ENCODE results near the gene TMPRSS6. TPM values are rescaled to one million over a fixed set of nuclear protein-coding genes. Genes with fewer than 3 reads are reported as not detected.

TMPRSS6 gene
- total RNA-seq, 2 donors from 2014 or later = 86.6 to 343 TPM

DNA sequence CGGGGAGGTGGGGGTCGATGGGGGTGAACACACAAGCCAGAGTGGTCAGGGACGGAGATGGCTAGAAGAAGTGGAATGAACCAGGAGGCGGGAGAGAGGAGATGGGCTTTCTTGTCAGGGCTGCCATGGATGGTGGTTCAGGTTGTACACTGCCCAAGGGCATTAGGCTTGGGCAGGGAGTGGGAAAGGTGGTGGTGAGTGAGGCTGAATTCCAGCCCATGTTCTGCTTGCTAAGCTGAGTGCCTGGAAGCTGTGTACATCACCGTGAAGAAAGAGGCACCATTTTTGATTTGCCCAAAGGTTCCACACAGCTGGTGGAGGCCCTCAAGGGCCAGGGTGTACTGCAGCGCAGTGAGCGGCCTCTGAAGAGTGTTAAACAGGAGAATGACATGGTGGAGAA, 23.3 kb upstream of the TMPRSS6 start:
- ATAC-seq (replicated peaks) = no peak
- Mint-ChIP-seq H3K4me1 (peaks cover 32% of the 10 kb centered on the region), H3K9me3 (no peaks in the 10 kb centered on the region), H3K27ac (peak overlapping the region; percentile 85), H3K36me3 (ENCODE audit: low read depth) (peaks cover 100% of the 10 kb centered on the region), H3K4me3 (no peak overlapping the region), H3K27me3 (no peaks in the 10 kb centered on the region)

DNA sequence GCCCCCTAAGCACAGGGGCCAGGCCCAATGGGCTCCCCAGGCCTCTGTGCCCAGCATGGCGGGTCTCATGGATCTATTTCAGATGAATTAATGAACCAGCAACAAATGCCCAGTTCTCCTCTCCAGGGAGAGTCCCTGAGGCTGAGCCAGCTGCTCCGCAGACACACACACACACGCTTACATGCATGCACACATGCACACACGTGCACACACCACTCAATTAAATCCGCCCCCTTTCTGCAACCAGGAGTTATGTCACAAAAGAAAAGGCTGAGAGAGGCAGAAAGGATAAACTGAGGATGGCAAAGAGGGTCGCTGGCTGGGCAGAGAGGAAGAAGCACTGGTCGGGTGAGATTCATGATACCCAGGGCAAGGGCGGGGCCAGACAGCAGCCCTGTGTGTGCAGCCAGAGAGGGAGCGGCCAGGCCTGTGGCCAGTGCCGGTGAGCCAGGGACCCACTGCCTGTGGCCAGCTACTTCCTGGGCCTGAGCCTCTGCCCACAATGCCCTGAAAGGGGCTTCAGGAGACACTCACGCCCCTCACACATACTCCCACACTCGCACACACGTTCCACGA, 20.4 kb upstream of the TMPRSS6 start:
- no peak for ATAC-seq (replicated peaks)
- H3K4me3 Mint-ChIP-seq = peak overlapping the region; percentile 13
- H3K36me3 Mint-ChIP-seq (ENCODE audit: low read depth) = peaks cover 100% of the 10 kb centered on the region
- no peaks in the 10 kb centered on the region for H3K27me3 Mint-ChIP-seq
- peaks cover 37% of the 10 kb centered on the region for H3K4me1 Mint-ChIP-seq
- H3K9me3 Mint-ChIP-seq = no peaks in the 10 kb centered on the region
- H3K27ac Mint-ChIP-seq = peak overlapping the region; percentile 66

DNA sequence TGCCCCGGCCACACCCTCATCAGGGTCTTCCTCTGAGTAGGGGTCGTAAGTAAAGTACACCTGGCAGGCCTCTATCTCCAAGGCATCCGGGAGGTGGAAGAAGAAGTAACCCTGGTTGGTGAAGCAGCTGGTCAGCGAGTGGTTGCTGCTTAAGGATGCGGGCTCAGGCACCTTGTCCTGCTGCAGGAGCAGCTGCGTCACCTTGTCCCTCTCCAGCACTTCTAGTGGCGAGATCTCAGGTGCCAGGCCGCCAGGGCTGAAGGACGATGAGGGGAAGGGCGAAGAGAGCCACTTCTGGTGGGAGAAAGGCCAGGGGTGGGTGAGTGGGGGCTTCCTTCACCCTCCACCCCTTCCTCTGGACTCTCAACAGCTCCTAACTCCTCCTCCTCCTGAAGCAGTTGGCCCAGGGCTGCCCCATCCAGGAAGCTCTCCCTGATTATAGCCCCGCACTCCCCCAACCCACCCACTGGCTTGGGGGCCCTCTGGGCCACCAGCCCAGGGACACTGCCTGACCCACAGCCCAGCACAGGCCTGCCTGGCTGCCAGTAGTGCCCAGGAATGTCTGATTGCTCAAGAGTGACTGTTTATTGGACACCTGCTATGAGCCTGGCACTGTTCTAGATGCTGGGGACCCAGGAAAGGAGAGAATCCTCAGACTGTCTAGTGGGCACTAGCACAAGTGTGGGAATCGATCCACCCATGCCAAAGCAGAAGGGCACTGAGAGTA, 19.2 kb upstream of the TMPRSS6 start:
- no peak for ATAC-seq (replicated peaks)
- no peak overlapping the region for H3K27ac Mint-ChIP-seq

DNA sequence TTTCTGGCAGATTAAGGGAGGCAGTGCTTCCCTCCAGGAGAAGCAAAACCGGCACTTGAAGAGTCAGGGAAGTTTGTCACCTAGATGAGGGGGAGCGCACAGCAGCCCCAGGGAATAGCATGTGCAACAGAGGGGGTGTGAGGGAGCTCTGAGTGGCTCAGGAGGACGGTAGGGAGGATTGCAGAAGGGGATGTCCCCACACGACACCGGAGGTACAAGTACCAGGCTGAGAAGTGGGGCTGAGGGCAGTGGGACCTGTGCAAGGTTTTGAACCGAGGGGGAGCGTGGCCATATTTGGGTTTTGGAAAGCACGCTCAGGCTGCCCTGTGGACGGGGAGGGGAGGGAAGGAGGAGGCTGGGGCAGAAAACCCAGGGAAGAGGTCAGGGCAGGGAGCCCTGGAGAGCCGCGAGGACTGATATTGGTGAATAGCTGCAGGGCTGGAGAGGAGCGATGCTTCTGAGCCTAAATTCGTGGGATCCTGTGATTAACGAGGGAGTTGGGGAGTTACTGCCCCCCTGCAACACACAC, 17.9 kb upstream of the TMPRSS6 start:
- H3K36me3 Mint-ChIP-seq (ENCODE audit: low read depth) = peaks cover 90% of the 10 kb centered on the region
- peak overlapping the region; percentile 92 for H3K27ac Mint-ChIP-seq
- no peaks in the 10 kb centered on the region for H3K9me3 Mint-ChIP-seq
- no peaks in the 10 kb centered on the region for H3K27me3 Mint-ChIP-seq
- ATAC-seq (replicated peaks) = peak; percentile 38
- H3K4me1 Mint-ChIP-seq = peaks cover 52% of the 10 kb centered on the region
- H3K4me3 Mint-ChIP-seq = peak overlapping the region; percentile 34

More for the DNA sequence above, 19.2 kb upstream of the TMPRSS6 start:
- peaks cover 95% of the 10 kb centered on the region for H3K36me3 Mint-ChIP-seq (ENCODE audit: low read depth)
- no peaks in the 10 kb centered on the region for H3K27me3 Mint-ChIP-seq
- H3K9me3 Mint-ChIP-seq = no peaks in the 10 kb centered on the region
- no peak overlapping the region for H3K4me3 Mint-ChIP-seq
- H3K4me1 Mint-ChIP-seq = peaks cover 47% of the 10 kb centered on the region

DNA sequence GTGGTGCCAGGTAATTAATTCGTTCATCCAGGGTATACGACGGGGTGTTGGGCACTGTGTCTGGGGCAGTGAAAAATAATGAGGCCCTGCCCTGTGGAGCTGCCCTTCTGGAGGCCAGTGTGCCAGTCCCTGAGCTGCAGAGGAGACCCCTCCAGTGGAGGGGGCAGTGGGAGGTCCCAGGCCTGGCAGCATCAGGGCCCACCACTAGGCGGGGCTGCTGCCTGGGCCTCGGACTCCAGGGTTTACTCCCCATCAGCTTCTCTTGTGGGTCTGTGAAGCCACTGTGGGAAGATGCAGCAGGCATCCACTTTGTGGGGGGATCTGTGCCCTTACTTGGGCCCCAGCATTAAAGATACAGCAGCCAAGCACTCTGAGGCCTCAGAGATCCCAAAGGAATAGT, 17.4 kb upstream of the TMPRSS6 start:
- peak overlapping the region; percentile 34 for H3K4me3 Mint-ChIP-seq
- no peak for ATAC-seq (replicated peaks)
- H3K4me1 Mint-ChIP-seq = peaks cover 55% of the 10 kb centered on the region
- H3K27me3 Mint-ChIP-seq = no peaks in the 10 kb centered on the region
- H3K27ac Mint-ChIP-seq = peak overlapping the region; percentile 92
- H3K9me3 Mint-ChIP-seq = no peaks in the 10 kb centered on the region
- H3K36me3 Mint-ChIP-seq (ENCODE audit: low read depth) = peaks cover 90% of the 10 kb centered on the region

DNA sequence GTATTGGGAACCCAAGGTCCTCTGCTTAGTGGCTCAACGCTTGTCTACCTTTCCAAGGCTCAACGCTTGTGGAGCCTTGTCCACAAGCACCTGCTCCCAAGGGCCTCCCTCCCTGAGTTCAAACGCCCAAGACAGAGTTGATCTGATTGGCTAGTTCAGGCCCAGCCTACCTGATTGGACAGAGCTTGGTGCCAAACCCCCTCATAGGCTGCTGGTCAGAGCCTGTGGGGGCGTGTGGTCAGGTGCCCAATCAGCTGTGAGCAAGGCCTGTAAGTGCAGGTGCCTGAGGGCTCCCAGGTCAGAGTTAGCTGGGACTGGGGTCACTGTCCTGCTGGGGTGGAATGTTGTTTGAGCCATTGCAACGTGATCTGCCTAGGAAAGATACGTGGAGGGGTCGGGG, 16.9 kb upstream of the TMPRSS6 start:
- peak; percentile 18 for ATAC-seq (replicated peaks)
- H3K27ac Mint-ChIP-seq = peak overlapping the region; percentile 92
- no peaks in the 10 kb centered on the region for H3K27me3 Mint-ChIP-seq
- H3K36me3 Mint-ChIP-seq (ENCODE audit: low read depth) = peaks cover 90% of the 10 kb centered on the region
- no peaks in the 10 kb centered on the region for H3K9me3 Mint-ChIP-seq
- peak overlapping the region; percentile 34 for H3K4me3 Mint-ChIP-seq
- H3K4me1 Mint-ChIP-seq = peaks cover 55% of the 10 kb centered on the region

DNA sequence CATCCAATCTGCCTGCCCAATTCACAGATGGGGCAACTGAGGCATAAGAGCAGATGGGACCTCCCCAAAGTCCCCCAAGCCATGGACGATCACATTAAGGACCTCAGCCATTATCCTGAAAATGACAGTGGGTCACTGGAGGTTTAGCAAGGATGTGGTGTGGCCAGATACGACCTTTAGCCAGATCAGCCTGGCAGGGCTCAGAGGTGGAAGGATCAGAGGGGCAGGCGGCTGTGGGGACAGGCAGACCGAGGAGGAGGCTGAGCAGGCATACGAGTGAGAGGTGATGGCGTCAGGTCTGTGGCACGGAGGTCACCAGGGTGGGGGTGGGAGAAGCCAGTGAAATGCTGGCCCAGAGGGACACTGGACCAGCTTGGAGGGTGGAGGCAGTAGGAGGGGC, 14.1 kb upstream of the TMPRSS6 start:
- peaks cover 86% of the 10 kb centered on the region for H3K36me3 Mint-ChIP-seq (ENCODE audit: low read depth)
- peak overlapping the region; percentile 99 for H3K27ac Mint-ChIP-seq
- peaks cover 59% of the 10 kb centered on the region for H3K4me1 Mint-ChIP-seq
- no peak for ATAC-seq (replicated peaks)
- H3K9me3 Mint-ChIP-seq = no peaks in the 10 kb centered on the region
- no peaks in the 10 kb centered on the region for H3K27me3 Mint-ChIP-seq
- peak overlapping the region; percentile 99 for H3K4me3 Mint-ChIP-seq

DNA sequence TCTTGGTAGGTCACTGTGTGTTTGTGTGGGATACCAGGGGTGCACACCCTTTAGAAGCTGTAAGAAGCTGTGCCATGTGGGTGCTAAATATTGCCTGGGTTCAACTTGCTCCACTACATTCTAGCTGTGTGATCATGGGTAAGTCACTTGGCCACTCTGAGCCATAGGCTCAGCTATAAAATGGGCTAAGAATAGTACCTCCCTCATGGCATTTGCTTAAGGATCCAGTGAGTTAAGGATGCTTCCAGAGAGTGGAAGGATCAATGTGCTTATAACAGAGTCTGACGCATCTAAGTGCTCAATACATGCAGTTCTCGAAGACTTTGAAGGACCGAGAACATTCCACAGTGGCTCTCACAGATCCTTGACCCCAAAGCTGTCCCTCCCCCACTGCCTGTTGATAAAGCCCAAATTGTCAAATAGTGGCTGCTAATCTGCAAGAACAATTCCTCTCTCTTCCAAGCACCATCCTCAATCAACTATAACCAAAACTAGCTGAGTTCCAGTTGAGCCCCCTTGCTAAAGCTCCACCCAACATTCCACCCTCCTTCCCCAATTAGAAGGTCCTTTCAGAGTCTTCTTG, 13.2 kb upstream of the TMPRSS6 start:
- H3K9me3 Mint-ChIP-seq = no peaks in the 10 kb centered on the region
- H3K27ac Mint-ChIP-seq = peak overlapping the region; percentile 99
- peaks cover 63% of the 10 kb centered on the region for H3K4me1 Mint-ChIP-seq
- peak; percentile 1 for ATAC-seq (replicated peaks)
- H3K4me3 Mint-ChIP-seq = peak overlapping the region; percentile 99
- no peaks in the 10 kb centered on the region for H3K27me3 Mint-ChIP-seq
- H3K36me3 Mint-ChIP-seq (ENCODE audit: low read depth) = peaks cover 86% of the 10 kb centered on the region

DNA sequence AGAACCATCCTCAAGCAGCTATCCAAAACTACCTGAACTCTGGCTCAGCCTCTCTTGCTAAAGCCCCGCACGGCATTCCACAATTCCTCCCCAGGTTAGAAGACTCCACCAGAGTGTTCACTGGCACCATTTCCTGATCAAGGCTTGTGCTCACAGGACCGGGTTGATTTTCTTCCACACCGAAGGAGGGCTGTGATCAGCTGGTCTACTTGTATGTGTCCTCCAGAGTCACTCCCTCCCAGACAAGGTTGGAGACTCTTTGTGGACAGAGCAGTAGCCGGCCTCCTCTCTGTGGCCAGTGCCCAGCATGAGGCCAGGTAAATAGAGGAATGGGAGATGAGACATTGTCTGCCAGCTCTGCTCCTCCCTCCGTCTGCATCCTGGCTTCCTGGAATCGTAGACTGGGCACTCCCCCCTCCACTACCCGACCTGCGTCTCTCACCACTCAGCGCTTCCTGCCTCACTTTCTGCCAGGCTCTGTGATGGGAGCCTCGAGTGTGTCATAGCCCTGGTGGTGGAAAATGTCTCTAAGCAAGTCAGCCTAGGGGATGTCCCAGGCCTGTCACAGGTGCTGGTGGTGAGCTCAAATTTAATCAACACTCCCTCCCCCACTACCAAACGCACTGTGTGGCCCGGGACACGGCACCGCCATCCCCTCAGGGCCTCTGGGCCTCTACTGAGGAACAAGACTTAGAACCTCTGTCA, 12.5 kb upstream of the TMPRSS6 start:
- H3K27ac Mint-ChIP-seq = peak overlapping the region; percentile 99
- peaks cover 80% of the 10 kb centered on the region for H3K36me3 Mint-ChIP-seq (ENCODE audit: low read depth)
- H3K4me1 Mint-ChIP-seq = peaks cover 60% of the 10 kb centered on the region
- no peaks in the 10 kb centered on the region for H3K9me3 Mint-ChIP-seq
- H3K27me3 Mint-ChIP-seq = no peaks in the 10 kb centered on the region
- peak; percentile 91 for ATAC-seq (replicated peaks)
- H3K4me3 Mint-ChIP-seq = peak overlapping the region; percentile 99

DNA sequence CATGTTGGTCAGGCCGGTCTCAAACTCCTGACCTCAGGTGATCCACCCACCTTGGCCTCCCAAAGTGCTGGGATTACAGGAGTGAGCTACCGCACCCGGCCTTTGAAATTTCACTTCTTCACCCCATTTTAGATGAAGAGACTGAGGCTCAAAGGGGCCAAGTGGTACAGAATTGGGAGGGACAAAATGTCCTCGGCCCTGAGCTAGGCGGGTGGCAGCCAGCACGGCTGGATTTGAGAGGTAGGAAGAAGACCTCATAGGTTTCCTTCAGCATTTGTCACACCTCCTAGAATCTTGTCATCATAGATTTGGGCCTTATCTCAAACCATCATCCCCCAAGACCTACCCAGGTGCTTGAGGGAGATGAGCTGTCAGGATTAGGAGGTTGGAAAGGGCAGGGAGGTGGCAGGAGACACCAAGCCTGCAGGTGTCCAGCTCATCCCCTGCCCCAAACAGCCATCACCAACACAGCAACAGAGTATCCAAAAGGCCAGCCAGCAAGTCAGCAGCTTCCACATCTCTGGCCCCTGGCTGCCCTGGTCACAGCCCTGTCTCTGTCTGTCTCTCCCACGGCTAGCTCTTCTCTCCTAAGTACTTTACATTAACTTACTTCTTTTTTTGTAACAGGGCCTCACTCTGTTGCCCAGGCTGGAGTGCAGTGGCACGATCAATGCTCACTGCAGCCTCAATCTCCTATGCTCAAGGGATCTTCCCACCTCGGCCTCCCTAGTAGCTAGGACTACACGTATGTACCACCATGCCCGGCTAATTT, 11.2 kb upstream of the TMPRSS6 start:
- no peak for ATAC-seq (replicated peaks)
- Mint-ChIP-seq H3K4me3 (peak overlapping the region; percentile 99), H3K4me1 (peaks cover 55% of the 10 kb centered on the region), H3K27ac (peak overlapping the region; percentile 99), H3K9me3 (no peaks in the 10 kb centered on the region), H3K27me3 (no peaks in the 10 kb centered on the region), H3K36me3 (ENCODE audit: low read depth) (peaks cover 71% of the 10 kb centered on the region)

DNA sequence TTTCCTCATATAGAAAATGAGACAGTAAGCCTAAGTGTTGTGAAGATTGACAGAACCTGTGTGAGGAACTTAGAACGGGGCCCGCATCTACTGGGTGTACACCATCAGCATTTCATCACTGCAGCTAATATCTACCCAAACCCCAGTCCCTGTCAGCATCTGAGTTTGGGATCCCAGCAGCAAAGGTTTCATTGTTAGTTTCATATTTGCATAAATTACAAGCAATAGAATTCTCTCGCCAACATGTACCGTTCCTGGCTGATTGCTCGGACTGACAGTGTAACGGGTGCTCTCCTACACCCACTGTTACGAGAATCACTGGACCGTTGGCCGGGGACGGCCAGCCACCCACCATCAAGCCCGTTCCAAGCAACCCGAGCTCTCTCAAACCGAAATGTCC, 10.4 kb upstream of the TMPRSS6 start:
- Mint-ChIP-seq H3K9me3 (no peaks in the 10 kb centered on the region), H3K36me3 (ENCODE audit: low read depth) (peaks cover 64% of the 10 kb centered on the region), H3K27ac (peak overlapping the region; percentile 99), H3K27me3 (no peaks in the 10 kb centered on the region), H3K4me1 (peaks cover 50% of the 10 kb centered on the region), H3K4me3 (peak overlapping the region; percentile 99)
- peak; percentile 17 for ATAC-seq (replicated peaks)

DNA sequence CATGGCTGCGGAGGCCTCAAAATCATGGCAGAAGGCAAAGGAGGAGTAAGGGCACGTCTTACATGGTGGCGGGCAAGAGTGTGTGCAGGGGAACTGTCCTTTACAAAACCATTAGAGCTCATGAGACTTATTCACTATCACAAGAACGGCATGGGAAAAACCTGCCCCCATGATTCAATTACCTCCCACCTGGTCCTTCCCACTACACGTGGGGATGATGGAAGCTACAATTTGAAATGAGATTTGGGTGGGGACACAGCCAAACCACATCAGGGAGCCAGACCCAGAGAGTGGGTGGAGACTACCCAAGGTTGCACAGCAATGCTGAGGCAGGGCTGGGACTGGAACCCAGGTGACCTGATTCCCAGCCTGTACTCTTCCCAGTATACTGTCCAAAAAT, 8.6 kb upstream of the TMPRSS6 start:
- no peaks in the 10 kb centered on the region for H3K9me3 Mint-ChIP-seq
- H3K36me3 Mint-ChIP-seq (ENCODE audit: low read depth) = peaks cover 51% of the 10 kb centered on the region
- H3K4me1 Mint-ChIP-seq = peaks cover 32% of the 10 kb centered on the region
- peak overlapping the region; percentile 99 for H3K27ac Mint-ChIP-seq
- no peak for ATAC-seq (replicated peaks)
- no peaks in the 10 kb centered on the region for H3K27me3 Mint-ChIP-seq
- peak overlapping the region; percentile 99 for H3K4me3 Mint-ChIP-seq

DNA sequence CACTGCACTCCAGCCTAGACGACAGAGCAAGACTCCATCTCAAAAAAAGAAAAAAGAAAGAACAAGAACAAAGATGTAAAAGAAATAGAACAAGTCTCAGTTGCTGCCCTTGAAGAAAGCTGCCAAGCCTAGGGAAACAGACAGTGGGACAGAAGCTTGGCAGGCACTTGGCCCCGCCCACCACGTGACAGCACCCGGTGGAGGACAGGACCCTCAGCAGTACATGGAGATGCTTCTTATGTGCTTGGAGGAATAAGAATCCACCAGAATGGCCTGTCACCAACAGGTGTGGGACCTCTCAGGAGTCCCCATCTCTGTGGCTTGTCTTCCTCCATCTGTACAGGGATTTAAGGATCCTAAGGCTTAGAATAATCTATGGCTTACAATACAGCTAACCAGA, 7.6 kb upstream of the TMPRSS6 start:
- Mint-ChIP-seq H3K36me3 (ENCODE audit: low read depth) (peaks cover 46% of the 10 kb centered on the region), H3K4me3 (peak overlapping the region; percentile 4), H3K9me3 (no peaks in the 10 kb centered on the region), H3K4me1 (peaks cover 26% of the 10 kb centered on the region), H3K27ac (peak overlapping the region; percentile 99), H3K27me3 (no peaks in the 10 kb centered on the region)
- no peak for ATAC-seq (replicated peaks)

DNA sequence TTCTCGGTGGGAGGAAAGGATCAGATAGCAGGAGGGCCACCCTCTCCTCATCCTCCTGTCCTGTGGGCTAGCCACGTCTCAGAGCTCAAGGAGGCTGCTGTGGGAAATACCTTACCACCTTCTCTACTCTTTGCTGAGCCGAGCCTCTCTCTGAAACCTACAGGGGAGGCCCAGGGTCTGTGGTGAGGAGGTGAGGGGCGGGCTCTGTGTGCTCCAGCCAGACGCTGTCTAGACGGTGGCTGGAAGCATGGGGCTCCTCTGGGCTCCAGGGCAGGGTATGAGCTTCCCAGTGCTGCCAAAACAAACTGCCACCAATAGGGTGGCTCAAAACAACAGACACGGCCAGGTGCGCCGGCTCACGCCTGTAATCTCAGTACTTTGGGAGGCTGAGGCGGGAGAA, 5.5 kb upstream of the TMPRSS6 start:
- H3K4me1 Mint-ChIP-seq = peaks cover 23% of the 10 kb centered on the region
- no peak for ATAC-seq (replicated peaks)
- H3K4me3 Mint-ChIP-seq = no peak overlapping the region
- H3K27ac Mint-ChIP-seq = peak overlapping the region; percentile 99
- no peaks in the 10 kb centered on the region for H3K27me3 Mint-ChIP-seq
- no peaks in the 10 kb centered on the region for H3K9me3 Mint-ChIP-seq
- H3K36me3 Mint-ChIP-seq (ENCODE audit: low read depth) = peaks cover 27% of the 10 kb centered on the region
